Cortex of kidney (tissue), 1 donor: ENCODE measurements around the gene HLA-G.

Experiments
- DNase-seq: peaks from one replicate; lab custom pipeline; 2025; lab: John Stamatoyannopoulos, UW

Gene HLA-G

GRCh38 chr6:29816030-29816429 is 11.6 kb upstream of the HLA-G start:
- DNase-seq, result no peak

GRCh38 chr6:29818892-29819291 is 8.7 kb upstream of the HLA-G start:
- no peak for DNase-seq

GRCh38 chr6:29824144-29824543 is 3.5 kb upstream of the HLA-G start:
- no peak for DNase-seq

GRCh38 chr6:29825848-29826247 is 1.8 kb upstream of the HLA-G start:
- no peak for DNase-seq

GRCh38 chr6:29826271-29826670 is 1.4 kb upstream of the HLA-G start:
- DNase-seq, result no peak

- DNase-seq, result no peak
Measured at GRCh38 chr6:29828471-29828797, 809 bp downstream of the HLA-G start.

GRCh38 chr6:29829766-29830165 is 2.1 kb downstream of the HLA-G start:
- no peak for DNase-seq

- DNase-seq, result no peak
Measured at GRCh38 chr6:29830409-29830808, 2.8 kb downstream of the HLA-G start.

- DNase-seq, result no peak
Measured at GRCh38 chr6:29831776-29832175, 4.2 kb downstream of the HLA-G start.

- no peak for DNase-seq
Measured at GRCh38 chr6:29834564-29835436, 7.2 kb downstream of the HLA-G start.

- DNase-seq, result no peak
Measured at GRCh38 chr6:29839917-29840316, 12.3 kb downstream of the HLA-G start.

- no peak for DNase-seq
Measured at GRCh38 chr6:29841030-29841429, 13.4 kb downstream of the HLA-G start.

GRCh38 chr6:29845405-29846006 is 17.9 kb downstream of the HLA-G start:
- no peak for DNase-seq

- DNase-seq, result no peak
Measured at GRCh38 chr6:29847871-29848630, 20.4 kb downstream of the HLA-G start.

- no peak for DNase-seq
Measured at GRCh38 chr6:29850011-29850553, 22.5 kb downstream of the HLA-G start.

- no peak for DNase-seq
Measured at GRCh38 chr6:29851190-29851589, 23.6 kb downstream of the HLA-G start.

- no peak for DNase-seq
Measured at GRCh38 chr6:29853245-29853644, 25.6 kb downstream of the HLA-G start.

- no peak for DNase-seq
Measured at GRCh38 chr6:29858006-29858405, 30.4 kb downstream of the HLA-G start.

- no peak for DNase-seq
Measured at GRCh38 chr6:29861521-29862255, 34.1 kb downstream of the HLA-G start.

GRCh38 chr6:29864037-29864810 is 36.6 kb downstream of the HLA-G start:
- no peak for DNase-seq

- DNase-seq, result no peak
Measured at GRCh38 chr6:29865631-29866030, 38.0 kb downstream of the HLA-G start.
